Upper lobe of right lung (tissue), 1 donor: ENCODE data around the gene WASF3. TPM values are rescaled to one million over a fixed set of nuclear protein-coding genes. Genes with fewer than 3 reads are reported as not detected.

Experiments used
- ATAC-seq: fragments of 200-7000 bp; cut with Tn5 transposase; one replicate; pipeline ENCODE4 v1.9.1; 2020; ENCODE audit warnings: mild to moderate bottlenecking, moderate library complexity
- DNase-seq: peaks from one replicate; pipeline ENCODE4 v3.0.0-alpha.2; 2020
- H3K27ac ChIP-seq: fragments of 200-600 bp; one replicate; pipeline ENCODE4 v1.8.0; 2022
- H3K27me3 ChIP-seq: fragments of 200-600 bp; one replicate; pipeline ENCODE4 v1.8.0; 2022; ENCODE audit warnings: mild to moderate bottlenecking
- H3K36me3 ChIP-seq: fragments of 200-600 bp; one replicate; pipeline ENCODE4 v1.8.0; 2022
- H3K4me1 ChIP-seq: fragments of 200-600 bp; one replicate; pipeline ENCODE4 v1.8.0; 2022
- H3K4me3 ChIP-seq: fragments of 200-600 bp; one replicate; pipeline ENCODE4 v1.8.0; 2022; ENCODE audit warnings: mild to moderate bottlenecking
- H3K9me3 ChIP-seq: fragments of 200-600 bp; one replicate; pipeline ENCODE4 v1.8.0; 2022
- CTCF ChIP-seq: fragments of 200-600 bp; IDR thresholded peaks from one replicate; pipeline ENCODE4 v1.8.0; 2022; ENCODE audit warnings: antibody characterized with exemption
- intact Hi-C: fragments of 100-400 bp; cut with DNase I; formaldehyde crosslinking; loops from one replicate; pipeline ENCODE4 v1.11.0; 2022
- total RNA-seq: library from RNA; stranded (reverse); fragmentation: NEBNext Ultra II Directional; extraction: Animal tissue kit (Norgen Biotek cat#: 25700); gene quantifications from one replicate; pipeline ENCODE4 v1.2.1, GENCODE V29; 2021
- donor health status: DM: no; HTN: yes; CAD: no; lungs with severe emphysema.

Gene WASF3
- total RNA-seq, 1 donor from 2014 or later = 27.9 TPM

DNA sequence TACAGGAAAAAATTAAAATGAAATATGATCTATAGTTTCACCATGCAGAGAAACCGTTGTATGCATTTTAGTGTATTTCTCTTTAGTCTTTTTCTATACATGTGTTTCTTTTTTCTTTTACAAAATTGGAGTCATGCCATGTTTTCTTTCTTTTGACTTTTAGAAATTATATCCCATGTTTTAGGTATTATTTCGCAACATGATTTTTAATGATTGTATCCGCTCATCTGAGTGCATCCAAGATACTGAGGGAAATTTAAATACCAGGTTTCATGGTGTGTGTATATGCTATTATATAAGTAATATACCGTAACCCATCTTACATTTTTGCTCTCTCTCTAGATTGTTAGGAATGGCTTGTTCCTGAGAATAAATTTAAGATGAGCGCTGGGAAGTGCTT lies 120.8 kb downstream of the WASF3 start:
- intact Hi-C loops = no loop called here
- DNase-seq (no peak), ATAC-seq (no peak)
- Histone ChIP-seq H3K4me1 (no peaks in the 10 kb centered on the region), H3K4me3 (no peak overlapping the region), H3K27ac (no peak overlapping the region), H3K27me3 (no peaks in the 10 kb centered on the region), H3K9me3 (no peaks in the 10 kb centered on the region), H3K36me3 (peaks cover 20% of the 10 kb centered on the region)
- no peak for TF ChIP-seq CTCF

DNA sequence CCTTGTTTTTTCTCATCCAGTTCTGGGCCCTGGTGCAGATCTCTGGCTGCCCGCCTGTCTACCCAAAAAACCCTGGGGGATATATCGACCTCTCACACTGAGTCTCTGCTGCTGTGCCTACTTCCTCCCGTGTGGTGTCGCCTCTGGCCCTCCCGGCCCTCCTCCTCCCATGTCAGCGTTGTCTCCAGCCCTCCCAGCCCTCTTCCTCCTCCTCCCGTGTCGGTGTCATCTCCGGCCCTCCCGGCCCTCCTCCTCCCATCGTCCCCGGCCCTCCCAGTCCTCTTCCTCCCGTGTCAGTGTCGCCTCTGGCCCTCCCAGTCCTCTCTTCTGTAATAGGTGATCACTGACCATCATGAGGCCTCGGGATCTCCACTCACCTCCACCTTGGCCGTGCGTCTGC lies 121.3 kb downstream of the WASF3 start:
- H3K27ac ChIP-seq = no peak overlapping the region
- H3K9me3 ChIP-seq = no peaks in the 10 kb centered on the region
- ATAC-seq = peak; percentile 27
- intact Hi-C loops = no loop called here
- no peak overlapping the region for H3K4me3 ChIP-seq
- no peaks in the 10 kb centered on the region for H3K4me1 ChIP-seq
- DNase-seq = no peak
- H3K27me3 ChIP-seq = no peaks in the 10 kb centered on the region
- peaks cover 20% of the 10 kb centered on the region for H3K36me3 ChIP-seq
- TF ChIP-seq CTCF = no peak

- Histone ChIP-seq H3K36me3 (peaks cover 20% of the 10 kb centered on the region), H3K4me1 (no peaks in the 10 kb centered on the region), H3K9me3 (no peaks in the 10 kb centered on the region), H3K27ac (no peak overlapping the region), H3K27me3 (no peaks in the 10 kb centered on the region), H3K4me3 (no peak overlapping the region)
- DNase-seq (no peak), ATAC-seq (no peak)
- no peak for TF ChIP-seq CTCF
- intact Hi-C loops = no loop called here
Measured at GRCh38 chr13:26679411-26680122, 122.1 kb downstream of the WASF3 start.

DNA sequence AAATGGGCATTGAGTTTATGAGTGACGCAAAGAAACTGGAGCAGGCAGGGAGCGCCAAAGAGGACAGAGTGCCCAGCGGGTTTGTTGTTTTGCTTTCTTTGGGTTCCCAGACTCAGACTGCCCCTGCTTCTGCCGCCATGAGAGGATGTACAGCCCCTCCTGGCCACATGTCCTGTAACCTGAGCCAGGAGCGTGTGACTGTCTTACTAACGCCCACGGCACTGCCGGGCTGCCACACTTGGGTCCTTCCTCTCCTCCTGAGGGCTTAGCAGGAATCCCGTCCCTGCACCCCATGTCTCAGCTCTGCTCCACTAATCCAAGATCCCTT lies 122.6 kb downstream of the WASF3 start:
- no peak overlapping the region for H3K27ac ChIP-seq
- no peak for ATAC-seq
- H3K9me3 ChIP-seq = no peaks in the 10 kb centered on the region
- intact Hi-C loops = no loop called here
- DNase-seq = no peak
- H3K4me3 ChIP-seq = no peak overlapping the region
- no peaks in the 10 kb centered on the region for H3K4me1 ChIP-seq
- TF ChIP-seq CTCF = no peak
- H3K27me3 ChIP-seq = no peaks in the 10 kb centered on the region
- peaks cover 20% of the 10 kb centered on the region for H3K36me3 ChIP-seq

DNA sequence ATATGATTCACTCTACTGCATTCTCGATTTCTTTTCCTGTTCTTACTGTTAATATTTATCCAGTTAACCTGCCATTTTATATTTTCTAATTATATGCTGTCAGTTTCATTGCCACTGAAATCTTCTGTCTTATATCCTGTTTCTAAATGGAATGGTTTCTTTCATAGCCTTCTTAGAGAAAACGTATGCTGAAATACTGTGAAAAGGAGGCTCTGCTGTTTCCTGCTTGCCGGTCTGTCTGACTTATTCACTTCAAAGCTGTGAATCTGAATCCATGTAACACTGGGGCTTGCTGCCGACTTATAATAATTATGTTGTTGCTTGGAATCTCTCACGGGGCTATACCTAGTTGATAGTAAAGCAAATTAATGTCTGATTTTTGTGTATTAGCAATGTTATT lies 123.1 kb downstream of the WASF3 start:
- Histone ChIP-seq H3K36me3 (peaks cover 21% of the 10 kb centered on the region), H3K4me1 (no peaks in the 10 kb centered on the region)

More for the DNA sequence above, 123.1 kb downstream of the WASF3 start:
- no peaks in the 10 kb centered on the region for H3K9me3 ChIP-seq
- TF ChIP-seq CTCF = no peak
- no peaks in the 10 kb centered on the region for H3K27me3 ChIP-seq
- ATAC-seq (no peak), DNase-seq (no peak)
- H3K4me3 ChIP-seq = no peak overlapping the region
- intact Hi-C loops = no loop called here
- no peak overlapping the region for H3K27ac ChIP-seq
